B cell (primary cell): ENCODE measurements around the gene CTSH. TPM values are rescaled to one million over a fixed set of nuclear protein-coding genes. Genes with fewer than 3 reads are reported as not detected.

ENCODE experiments used
- ATAC-seq: fragments of 200-7000 bp; cut with Tn5 transposase; one replicate; pipeline ENCODE4 v1.10.0; 2021; ENCODE audit warnings: low read depth, mild to moderate bottlenecking, moderate number of reproducible peaks, moderate library complexity
- CTCF ChIA-PET: fragments of 350-600 bp; sonication (Branson Sonifier 250); formaldehyde crosslinking; loops from one replicate; lab custom pipeline; 2021; ENCODE audit warnings: antibody characterized with exemption, inconsistent platforms; lab: Charles Lee
- POLR2A ChIA-PET: fragments of 350-600 bp; sonication (Branson Sonifier 250); formaldehyde crosslinking; loops from one replicate; lab custom pipeline; 2021; ENCODE audit warnings: antibody characterized with exemption; lab: Charles Lee
- DNase-seq: peaks from one replicate; pipeline ENCODE4 v3.0.0; 2013
- H2AFZ ChIP-seq: 2 replicates; pipeline ENCODE4 v1.6.1; 2012; ENCODE audit warnings: mild to moderate bottlenecking, low read depth, low read length; ENCODE audit not compliant: insufficient read depth, poor library complexity, severe bottlenecking
- H3K27ac ChIP-seq, 2 donors: 1 replicate in 1 of 2; 2 replicates in 1 of 2; pipeline ENCODE4 v1.5.1; 2012 to 2013; ENCODE audit warnings: low read length in 2 of 2, mild to moderate bottlenecking in 2 of 2, moderate library complexity in 1 of 2
- H3K27me3 ChIP-seq, 4 experiments: fragments of 200-600 bp in 1 of 4; sonication (generic) in 1 of 4; replicated peaks in 1 of 4; 1 replicate in 2 of 4; 2 replicates in 2 of 4; pipeline versions ENCODE4 v1.6.1 to v1.7.0; 2013 to 2016; ENCODE audit warnings: low read length in 3 of 4, mild to moderate bottlenecking in 2 of 4, mixed read lengths in 1 of 4, moderate library complexity in 1 of 4; ENCODE audit not compliant: insufficient read depth in 4 of 4, control insufficient read depth in 3 of 4; ENCODE audit errors: control extremely low read depth in 1 of 4
- H3K36me3 ChIP-seq, 2 experiments: replicated peaks in 1 of 2; 1 replicate in 1 of 2; 2 replicates in 1 of 2; pipeline versions ENCODE4 v1.6.1 to v1.7.1; 2013; ENCODE audit warnings: low read length in 1 of 2; ENCODE audit not compliant: insufficient read depth in 2 of 2, control insufficient read depth in 1 of 2; ENCODE audit errors: control extremely low read depth in 1 of 2, extremely low read depth in 1 of 2
- H3K4me1 ChIP-seq, 2 donors: fragments of 200-600 bp in 1 of 2; sonication (generic) in 1 of 2; 1 replicate in 1 of 2; 2 replicates in 1 of 2; pipeline versions ENCODE4 v1.5.1 to v1.6.1; 2013 to 2017; ENCODE audit warnings: low read length in 2 of 2; ENCODE audit not compliant: control insufficient read depth in 2 of 2, insufficient read depth in 2 of 2
- H3K4me2 ChIP-seq: replicated peaks from 2 replicates; pipeline ENCODE3; 2012; ENCODE audit warnings: mild to moderate bottlenecking, low read depth, low read length; ENCODE audit not compliant: poor library complexity, severe bottlenecking
- H3K4me3 ChIP-seq, 5 experiments: fragments of 200-600 bp in 1 of 5; sonication (generic) in 1 of 5; 1 replicate in 3 of 5; 2 replicates in 2 of 5; pipeline versions ENCODE4 v1.5.1 to v1.7.0; 2011 to 2016; ENCODE audit warnings: low read length in 4 of 5, mild to moderate bottlenecking in 4 of 5, low read depth in 2 of 5, control low read depth in 1 of 5, moderate library complexity in 1 of 5; ENCODE audit not compliant: insufficient read depth in 1 of 5; ENCODE audit errors: control extremely low read depth in 1 of 5, extremely low read depth in 1 of 5
- H3K79me2 ChIP-seq: fragments of 200-600 bp; sonication (generic); one replicate; pipeline ENCODE4 v1.6.0; 2016; ENCODE audit warnings: low read length; ENCODE audit not compliant: control insufficient read depth, insufficient read depth
- H3K9ac ChIP-seq: fragments of 200-600 bp; sonication (generic); 2 replicates; pipeline ENCODE4 v1.6.1; 2017; ENCODE audit warnings: mild to moderate bottlenecking, low read length, moderate library complexity
- H3K9me3 ChIP-seq, 3 donors: one replicate each; pipeline versions ENCODE4 v1.6.1 to v1.7.1; 2013; ENCODE audit warnings: low read length in 2 of 3; ENCODE audit not compliant: control insufficient read depth in 2 of 3, insufficient read depth in 1 of 3; ENCODE audit errors: control extremely low read depth in 1 of 3
- H4K20me1 ChIP-seq: 2 replicates; pipeline ENCODE4 v1.6.0; 2012; ENCODE audit warnings: mild to moderate bottlenecking, low read length; ENCODE audit not compliant: insufficient read depth, control insufficient read depth, poor library complexity, severe bottlenecking
- H3K27ac Mint-ChIP-seq: one replicate; pipeline ENCODE4 v1.8.0; 2021; ENCODE audit warnings: mixed read lengths
- H3K27me3 Mint-ChIP-seq: one replicate; pipeline ENCODE4 v1.8.0; 2021; ENCODE audit warnings: mixed read lengths
- H3K4me1 Mint-ChIP-seq: one replicate; pipeline ENCODE4 v1.8.0; 2021; ENCODE audit warnings: mixed read lengths
- H3K4me3 Mint-ChIP-seq: one replicate; pipeline ENCODE4 v1.8.0; 2021; ENCODE audit warnings: mixed read lengths
- H3K9me3 Mint-ChIP-seq: one replicate; pipeline ENCODE4 v1.8.0; 2022; ENCODE audit warnings: mixed read lengths; ENCODE audit not compliant: insufficient read depth
- CTCF ChIP-seq: fragments of 200-600 bp; IDR thresholded peaks from one replicate; pipeline ENCODE4 v1.8.0; 2022; ENCODE audit warnings: antibody characterized with exemption, mild to moderate bottlenecking
- EZH2 ChIP-seq: IDR thresholded peaks from 2 replicates; pipeline ENCODE4 v1.6.1; 2012; ENCODE audit warnings: borderline replicate concordance, low read depth, mild to moderate bottlenecking, moderate library complexity, low read length; ENCODE audit not compliant: insufficient read depth, poor library complexity, severe bottlenecking
- WGBS: methylation state at CpG from one replicate; pipeline ENCODE4 v1.1.5; 2013; ENCODE audit warnings: missing lambda C conversion rate; ENCODE audit not compliant: insufficient coverage; 5-methylcytosine and 5-hydroxymethylcytosine counted together
- intact Hi-C: fragments of 100-400 bp; cut with micrococcal nuclease; formaldehyde crosslinking; loops from one replicate; pipeline ENCODE4 v1.10.0; 2022
- polyA plus RNA-seq: library from polyadenylated mRNA; depleted of rRNA; stranded (reverse); fragments of >200 nt; gene quantifications from 2 replicates; pipeline ENCODE4 v1.2.3, GENCODE V29; 2012
- total RNA-seq, 2 donors: library from RNA; stranded (reverse); fragments of 120-200 nt in 1 of 2; gene quantifications; 1 replicate in 1 of 2; 2 replicates in 1 of 2; pipeline versions ENCODE4 v1.2.3 to v1.2.4, GENCODE V29; 2013 to 2022

Gene CTSH
- total and polyA plus RNA-seq, 2 donors (not counting 1 experiment from before 2014, with no cell fraction given), result 399 to 441 TPM

- peaks cover 16% of the 10 kb centered on the region for H4K20me1 ChIP-seq
- ChIA-PET POLR2A (interaction anchor here (0.5 kb wide), 1 partner anchor 17 kb away, joined by 6 read pairs; no protein-coding TSS in a partner anchor), CTCF (no interaction called here)
Measured at GRCh38 chr15:78929536-78930264, 15.1 kb downstream of the CTSH start.

More at GRCh38 chr15:78929536-78930264, 15.1 kb downstream of the CTSH start:
- Histone ChIP-seq H3K9ac (no peak overlapping the region), H3K4me2 (no peak overlapping the region), H3K27me3 (no peaks in the 10 kb centered on the region), H3K9me3 (no peaks in the 10 kb centered on the region), H3K4me1 (no peaks in the 10 kb centered on the region), H2AFZ (no peak overlapping the region), H3K79me2 (peaks cover 15% of the 10 kb centered on the region), H3K36me3 (peaks cover 3 to 88% of the 10 kb centered on the region in 2 experiments), H3K4me3 (no peak overlapping the region), H3K27ac (no peak overlapping the region)
- Mint-ChIP-seq H3K27me3 (no peaks in the 10 kb centered on the region), H3K9me3 (no peaks in the 10 kb centered on the region), H3K27ac (no peak overlapping the region), H3K4me3 (no peak overlapping the region), H3K4me1 (peaks cover 7% of the 10 kb centered on the region)
- intact Hi-C loops, result loop anchor here (5.0 kb wide), 1 partner anchor 98 kb away; no protein-coding TSS in a partner anchor
- peak; percentile 8 for ATAC-seq
- 98% methylated on average over 14 of the region's 16 CpGs for WGBS
- TF ChIP-seq EZH2 (no peak), CTCF (no peak)
- DNase-seq, result no peak
